Kidney (tissue), 14 donors: Measurements from ENCODE around the gene C11orf21. TPM values are rescaled to one million over a fixed set of nuclear protein-coding genes. Genes with fewer than 3 reads are reported as not detected.

Experiments used
- DNase-seq, 5 donors: peaks; one replicate each; pipeline ENCODE4 v3.0.0-alpha.2; 2013 to 2020
- FAIRE-seq: peaks from 2 replicates; lab custom pipeline; 2012; peaks lifted over from hg19 to GRCh38; lab: Jason Lieb, UNC
- H3K27ac ChIP-seq, 2 donors: one replicate each; pipeline ENCODE4 v1.7.0; 2013; ENCODE audit warnings: low read depth in 2 of 2, low read length in 2 of 2, inconsistent platforms in 1 of 2
- H3K27me3 ChIP-seq: one replicate; pipeline ENCODE4 v1.7.1; 2013; ENCODE audit warnings: low read length, inconsistent platforms; ENCODE audit not compliant: control insufficient read depth, insufficient read depth
- H3K36me3 ChIP-seq, 3 donors: one replicate each; pipeline versions ENCODE4 v1.7.0 to v1.7.1; 2013; ENCODE audit warnings: low read length in 3 of 3, control low read depth in 1 of 3, inconsistent platforms in 1 of 3; ENCODE audit not compliant: insufficient read depth in 3 of 3, control insufficient read depth in 2 of 3
- H3K4me1 ChIP-seq, 3 donors: one replicate each; pipeline versions ENCODE4 v1.7.0 to v1.7.1; 2013; ENCODE audit warnings: low read length in 3 of 3, inconsistent platforms in 1 of 3, low read depth in 1 of 3; ENCODE audit not compliant: control insufficient read depth in 2 of 3, insufficient read depth in 2 of 3
- H3K4me3 ChIP-seq, 3 donors: one replicate each; pipeline versions ENCODE4 v1.7.0 to v1.8.1; 2013; ENCODE audit warnings: low read length in 3 of 3, control low read depth in 1 of 3, inconsistent platforms in 1 of 3
- H3K9ac ChIP-seq, 3 donors: one replicate each; pipeline versions ENCODE4 v1.7.0 to v1.7.1; 2013; ENCODE audit warnings: low read length in 3 of 3, control low read depth in 1 of 3, inconsistent platforms in 1 of 3
- H3K9me3 ChIP-seq, 3 donors: one replicate each; pipeline versions ENCODE4 v1.7.0 to v1.7.1; 2013; ENCODE audit warnings: low read length in 3 of 3, control low read depth in 1 of 3, inconsistent platforms in 1 of 3; ENCODE audit not compliant: control insufficient read depth in 2 of 3, insufficient read depth in 1 of 3
- intact Hi-C: fragments of 100-400 bp; cut with DNase I; formaldehyde crosslinking; loops from one replicate; pipeline ENCODE4 v1.11.1; 2022
- polyA plus RNA-seq: library from polyadenylated mRNA; stranded (reverse); fragments of 350-450 nt; fragmentation: Illumina TruSeq; extraction: RNeasy Lipid Tissue Mini Kit (QIAGEN cat#74804); gene quantifications from one replicate; pipeline ENCODE4 v1.2.3, GENCODE V29; 2014; ENCODE audit warnings: low read depth, low replicate concordance; ENCODE audit not compliant: insufficient read depth
- total RNA-seq: library from RNA; stranded (reverse); fragmentation: NEBNext Ultra II Directional; extraction: Animal tissue kit (Norgen Biotek cat#: 25700); gene quantifications from one replicate; pipeline ENCODE4 v1.2.1, GENCODE V29; 2021
- TF ChIP-seq, protein P1 (sequence below): IDR thresholded peaks from 3 replicates; pipeline ENCODE4 v1.5.1; 2012; ENCODE audit warnings: mild to moderate bottlenecking, moderate library complexity, borderline replicate concordance; ENCODE audit not compliant: insufficient read depth; ENCODE audit errors: extremely low read depth
- donor health status: control.
- donor health status: control.
- donor health status: control.
- donor health status: control.
- donor health status: control.
- donor health status: DM: yes; HTN: yes; CAD: no.
- donor health status: Normal renal cell carcinoma (clear cell type).

The C11orf21 gene
- total and polyA plus RNA-seq, 2 donors from 2014 or later, result 0.17 to 4.9 TPM

DNA sequence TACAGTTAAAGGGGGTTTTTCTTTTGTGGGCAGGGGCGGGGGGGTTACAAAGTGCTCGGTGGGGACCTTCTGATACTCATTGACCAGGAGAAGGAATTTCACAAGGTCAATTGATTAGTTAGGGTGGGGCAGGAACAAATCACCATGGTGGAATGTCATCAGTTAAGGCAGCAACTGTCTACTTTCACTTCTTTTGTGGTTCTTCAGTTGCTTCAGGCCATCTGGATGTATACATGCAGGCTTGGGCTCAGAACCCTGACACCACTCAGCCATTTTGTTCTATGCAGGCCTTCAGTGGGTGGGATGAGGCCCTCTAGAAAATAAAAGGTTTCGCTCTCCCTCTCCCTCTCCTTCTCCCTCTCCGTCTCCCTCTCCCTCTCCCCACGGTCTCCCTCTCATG is 29.7 kb upstream of the C11orf21 start:
- intact Hi-C loops, result no loop called here
- FAIRE-seq, result no peak

DNA sequence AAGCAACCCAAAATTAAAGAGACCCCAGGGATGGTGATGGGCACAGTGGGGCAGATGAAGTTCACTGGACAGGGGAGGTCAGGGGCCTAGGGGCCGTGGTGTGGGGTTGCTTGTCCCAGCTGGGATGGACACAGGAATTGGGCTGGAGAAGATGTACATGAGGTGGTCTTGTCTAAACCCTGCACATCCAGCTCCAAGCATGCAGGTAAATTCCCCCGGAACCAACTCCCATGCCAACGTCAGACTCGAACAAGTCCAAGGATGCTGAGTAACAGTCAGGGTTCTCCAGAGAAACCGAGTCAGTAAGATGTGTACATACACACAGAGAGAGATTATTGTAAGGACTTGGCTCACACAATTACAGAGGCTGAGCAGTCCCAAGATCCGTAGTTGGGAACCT is 29.0 kb upstream of the C11orf21 start:
- H3K9me3 ChIP-seq, result no peaks in the 10 kb centered on the region
- intact Hi-C loops, result no loop called here
- H3K36me3 ChIP-seq, result no peaks in the 10 kb centered on the region
- no peak overlapping the region for H3K9ac ChIP-seq
- FAIRE-seq (no peak), DNase-seq (no peak)
- H3K27me3 ChIP-seq, result no peaks in the 10 kb centered on the region
- no peaks in the 10 kb centered on the region for H3K4me1 ChIP-seq
- no peak overlapping the region for H3K4me3 ChIP-seq
- TF ChIP-seq, protein P1, sequence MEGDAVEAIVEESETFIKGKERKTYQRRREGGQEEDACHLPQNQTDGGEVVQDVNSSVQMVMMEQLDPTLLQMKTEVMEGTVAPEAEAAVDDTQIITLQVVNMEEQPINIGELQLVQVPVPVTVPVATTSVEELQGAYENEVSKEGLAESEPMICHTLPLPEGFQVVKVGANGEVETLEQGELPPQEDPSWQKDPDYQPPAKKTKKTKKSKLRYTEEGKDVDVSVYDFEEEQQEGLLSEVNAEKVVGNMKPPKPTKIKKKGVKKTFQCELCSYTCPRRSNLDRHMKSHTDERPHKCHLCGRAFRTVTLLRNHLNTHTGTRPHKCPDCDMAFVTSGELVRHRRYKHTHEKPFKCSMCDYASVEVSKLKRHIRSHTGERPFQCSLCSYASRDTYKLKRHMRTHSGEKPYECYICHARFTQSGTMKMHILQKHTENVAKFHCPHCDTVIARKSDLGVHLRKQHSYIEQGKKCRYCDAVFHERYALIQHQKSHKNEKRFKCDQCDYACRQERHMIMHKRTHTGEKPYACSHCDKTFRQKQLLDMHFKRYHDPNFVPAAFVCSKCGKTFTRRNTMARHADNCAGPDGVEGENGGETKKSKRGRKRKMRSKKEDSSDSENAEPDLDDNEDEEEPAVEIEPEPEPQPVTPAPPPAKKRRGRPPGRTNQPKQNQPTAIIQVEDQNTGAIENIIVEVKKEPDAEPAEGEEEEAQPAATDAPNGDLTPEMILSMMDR, result no peak
- no peak overlapping the region for H3K27ac ChIP-seq

More for the DNA sequence above, 29.7 kb upstream of the C11orf21 start:
- Histone ChIP-seq H3K4me3 (no peak overlapping the region), H3K9me3 (no peaks in the 10 kb centered on the region), H3K27ac (no peak overlapping the region), H3K9ac (no peak overlapping the region), H3K36me3 (no peaks in the 10 kb centered on the region), H3K27me3 (no peaks in the 10 kb centered on the region), H3K4me1 (no peaks in the 10 kb centered on the region)
- TF ChIP-seq, protein P1, result no peak
- DNase-seq, result no peak

DNA sequence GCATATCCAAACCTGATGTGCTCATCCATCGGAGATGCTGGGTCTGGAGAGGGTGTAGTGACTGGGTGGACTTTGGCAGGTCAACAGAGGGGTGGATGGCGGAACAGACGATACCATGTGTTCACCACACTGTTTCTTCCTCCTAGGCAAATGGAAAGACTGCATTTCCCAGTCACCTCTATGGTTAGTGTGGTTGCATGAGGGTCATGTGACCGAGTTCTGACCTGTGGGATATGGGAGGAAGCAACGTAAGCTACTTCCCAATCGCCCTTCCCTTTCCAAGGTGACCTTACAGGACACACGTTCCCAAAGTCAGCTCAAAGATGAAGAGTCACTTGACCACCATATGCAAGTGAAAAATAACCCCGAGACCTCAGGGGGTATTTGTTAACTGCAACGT is 27.8 kb upstream of the C11orf21 start:
- Histone ChIP-seq H3K27ac (no peak overlapping the region), H3K9me3 (no peaks in the 10 kb centered on the region), H3K4me3 (no peak overlapping the region), H3K9ac (no peak overlapping the region), H3K36me3 (no peaks in the 10 kb centered on the region), H3K27me3 (no peaks in the 10 kb centered on the region), H3K4me1 (no peaks in the 10 kb centered on the region)
- DNase-seq (no peak), FAIRE-seq (no peak)
- intact Hi-C loops, result no loop called here
- TF ChIP-seq, protein P1, result no peak
